ENCODE data around the gene DVL2.

DNA sequence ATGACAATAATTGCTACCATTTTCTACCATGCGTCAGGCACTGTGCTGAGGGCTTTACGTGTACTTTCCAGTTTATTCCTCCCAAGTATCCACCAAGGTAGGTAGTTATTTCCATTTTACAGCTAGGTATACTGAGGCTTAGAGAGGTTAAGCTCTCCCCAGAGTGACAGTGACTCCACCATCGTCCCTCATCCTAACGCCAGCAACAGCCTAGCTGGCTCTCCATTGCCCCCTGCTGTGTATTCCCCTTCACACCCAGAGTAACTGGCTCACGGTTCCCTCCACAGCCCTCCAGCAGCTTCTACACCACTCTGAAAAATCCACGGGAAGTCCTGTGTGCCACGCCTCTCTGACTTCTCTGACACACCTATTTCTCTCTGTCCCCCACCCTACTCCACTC lies 48.1 kb downstream of the DVL2 start:
- no peak for TF ChIP-seq ZNF3 (CRISPR knock-in tag; IDR thresholded peaks at IDR 0.05)
- peak; percentile 34; the same call in 1 of the 2 replicates for TF ChIP-seq KDM2A (CRISPR knock-in tag; IDR thresholded peaks at IDR 0.05; ENCODE audit: borderline replicate concordance, low read depth)
- no peak for TF ChIP-seq NBN (conservative IDR thresholded peaks at IDR 0.05)
- no peak for TF ChIP-seq POLR2AphosphoS5 (IDR thresholded peaks at IDR 0.05; ENCODE audit: low read depth, low read length)
- TF ChIP-seq ZNF350 (CRISPR knock-in tag; IDR thresholded peaks at IDR 0.05; ENCODE audit: borderline replicate concordance, low read depth) = no peak
- TF ChIP-seq ZNF274 (CRISPR knock-in tag; IDR thresholded peaks at IDR 0.05) = no peak
- TF ChIP-seq, protein P1, sequence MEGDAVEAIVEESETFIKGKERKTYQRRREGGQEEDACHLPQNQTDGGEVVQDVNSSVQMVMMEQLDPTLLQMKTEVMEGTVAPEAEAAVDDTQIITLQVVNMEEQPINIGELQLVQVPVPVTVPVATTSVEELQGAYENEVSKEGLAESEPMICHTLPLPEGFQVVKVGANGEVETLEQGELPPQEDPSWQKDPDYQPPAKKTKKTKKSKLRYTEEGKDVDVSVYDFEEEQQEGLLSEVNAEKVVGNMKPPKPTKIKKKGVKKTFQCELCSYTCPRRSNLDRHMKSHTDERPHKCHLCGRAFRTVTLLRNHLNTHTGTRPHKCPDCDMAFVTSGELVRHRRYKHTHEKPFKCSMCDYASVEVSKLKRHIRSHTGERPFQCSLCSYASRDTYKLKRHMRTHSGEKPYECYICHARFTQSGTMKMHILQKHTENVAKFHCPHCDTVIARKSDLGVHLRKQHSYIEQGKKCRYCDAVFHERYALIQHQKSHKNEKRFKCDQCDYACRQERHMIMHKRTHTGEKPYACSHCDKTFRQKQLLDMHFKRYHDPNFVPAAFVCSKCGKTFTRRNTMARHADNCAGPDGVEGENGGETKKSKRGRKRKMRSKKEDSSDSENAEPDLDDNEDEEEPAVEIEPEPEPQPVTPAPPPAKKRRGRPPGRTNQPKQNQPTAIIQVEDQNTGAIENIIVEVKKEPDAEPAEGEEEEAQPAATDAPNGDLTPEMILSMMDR (CRISPR knock-in tag; IDR thresholded peaks at IDR 0.05) = peak; percentile 78
- TF ChIP-seq ZNF891 (CRISPR knock-in tag; IDR thresholded peaks at IDR 0.05) = no peak
- TF ChIP-seq, protein P2, sequence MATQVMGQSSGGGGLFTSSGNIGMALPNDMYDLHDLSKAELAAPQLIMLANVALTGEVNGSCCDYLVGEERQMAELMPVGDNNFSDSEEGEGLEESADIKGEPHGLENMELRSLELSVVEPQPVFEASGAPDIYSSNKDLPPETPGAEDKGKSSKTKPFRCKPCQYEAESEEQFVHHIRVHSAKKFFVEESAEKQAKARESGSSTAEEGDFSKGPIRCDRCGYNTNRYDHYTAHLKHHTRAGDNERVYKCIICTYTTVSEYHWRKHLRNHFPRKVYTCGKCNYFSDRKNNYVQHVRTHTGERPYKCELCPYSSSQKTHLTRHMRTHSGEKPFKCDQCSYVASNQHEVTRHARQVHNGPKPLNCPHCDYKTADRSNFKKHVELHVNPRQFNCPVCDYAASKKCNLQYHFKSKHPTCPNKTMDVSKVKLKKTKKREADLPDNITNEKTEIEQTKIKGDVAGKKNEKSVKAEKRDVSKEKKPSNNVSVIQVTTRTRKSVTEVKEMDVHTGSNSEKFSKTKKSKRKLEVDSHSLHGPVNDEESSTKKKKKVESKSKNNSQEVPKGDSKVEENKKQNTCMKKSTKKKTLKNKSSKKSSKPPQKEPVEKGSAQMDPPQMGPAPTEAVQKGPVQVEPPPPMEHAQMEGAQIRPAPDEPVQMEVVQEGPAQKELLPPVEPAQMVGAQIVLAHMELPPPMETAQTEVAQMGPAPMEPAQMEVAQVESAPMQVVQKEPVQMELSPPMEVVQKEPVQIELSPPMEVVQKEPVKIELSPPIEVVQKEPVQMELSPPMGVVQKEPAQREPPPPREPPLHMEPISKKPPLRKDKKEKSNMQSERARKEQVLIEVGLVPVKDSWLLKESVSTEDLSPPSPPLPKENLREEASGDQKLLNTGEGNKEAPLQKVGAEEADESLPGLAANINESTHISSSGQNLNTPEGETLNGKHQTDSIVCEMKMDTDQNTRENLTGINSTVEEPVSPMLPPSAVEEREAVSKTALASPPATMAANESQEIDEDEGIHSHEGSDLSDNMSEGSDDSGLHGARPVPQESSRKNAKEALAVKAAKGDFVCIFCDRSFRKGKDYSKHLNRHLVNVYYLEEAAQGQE (IDR thresholded peaks at IDR 0.05; ENCODE audit: borderline replicate concordance in 1 of 2, low read depth in 1 of 2, low read length in 2 of 2) = no peak
- TF ChIP-seq SIN3A (IDR thresholded peaks at IDR 0.05; ENCODE audit: borderline replicate concordance, low read depth, low read length) = no peak
- TF ChIP-seq JUNB (CRISPR knock-in tag; IDR thresholded peaks at IDR 0.05; ENCODE audit: borderline replicate concordance) = no peak
- no peak for TF ChIP-seq MTF2 (CRISPR knock-in tag; IDR thresholded peaks at IDR 0.05; ENCODE audit: borderline replicate concordance)

Measured in HepG2 (cell line).